H1 (cell line): Measurements from ENCODE around the gene OSR1. TPM values are rescaled to one million over a fixed set of nuclear protein-coding genes. Genes with fewer than 3 reads are reported as not detected.

Experiments used
- CTCF ChIA-PET: fragments of 300-600 bp; sonication (Branson Sonifier 250); formaldehyde crosslinking; loops from one replicate; lab custom pipeline; 2021; ENCODE audit not compliant: partially characterized antibody; lab: Charles Lee
- POLR2A ChIA-PET: fragments of 300-600 bp; sonication (Branson Sonifier 250); formaldehyde crosslinking; loops from one replicate; lab custom pipeline; 2021; ENCODE audit warnings: inconsistent platforms; ENCODE audit not compliant: partially characterized antibody; lab: Charles Lee
- DNase-seq, 2 experiments: peaks; one replicate each; pipeline versions ENCODE4 v3.0.0 to v3.0.0-alpha.2; 2010 to 2022; ENCODE audit warnings: low spot score in 2 of 2, low read depth in 1 of 2, mixed read lengths in 1 of 2
- FAIRE-seq: peaks from 2 replicates; lab custom pipeline; 2011; peaks lifted over from hg19 to GRCh38; lab: Jason Lieb, UNC
- H2AFZ ChIP-seq: 2 replicates; pipeline ENCODE4 v1.8.1; 2012; ENCODE audit warnings: low read length, inconsistent platforms
- H2AK5ac ChIP-seq: 2 replicates; pipeline ENCODE4 v1.6.1; 2013; ENCODE audit warnings: low read depth, low read length
- H2BK120ac ChIP-seq: replicated peaks from 2 replicates; pipeline ENCODE3; 2013; ENCODE audit warnings: low read depth, low read length, inconsistent platforms
- H2BK12ac ChIP-seq: 2 replicates; pipeline ENCODE4 v1.6.1; 2013; ENCODE audit warnings: low read depth, low read length
- H2BK15ac ChIP-seq: 2 replicates; pipeline ENCODE4 v1.6.1; 2013; ENCODE audit warnings: low read length
- H2BK20ac ChIP-seq: 2 replicates; pipeline ENCODE4 v1.6.1; 2013; ENCODE audit warnings: low read length
- H2BK5ac ChIP-seq: 2 replicates; pipeline ENCODE4 v1.6.1; 2013; ENCODE audit warnings: low read depth, low read length
- H3K14ac ChIP-seq: 2 replicates; pipeline ENCODE4 v1.6.1; 2013; ENCODE audit warnings: inconsistent platforms; ENCODE audit not compliant: insufficient read length
- H3K18ac ChIP-seq: 2 replicates; pipeline ENCODE4 v1.6.1; 2013; ENCODE audit warnings: low read length; ENCODE audit errors: extremely low read depth
- H3K23ac ChIP-seq: 2 replicates; pipeline ENCODE4 v1.6.1; 2013; ENCODE audit warnings: inconsistent platforms; ENCODE audit not compliant: insufficient read length
- H3K23me2 ChIP-seq: 2 replicates; pipeline ENCODE4 v1.6.1; 2013; ENCODE audit warnings: low read depth, low read length
- H3K27ac ChIP-seq: 2 replicates; pipeline ENCODE4 v1.6.1; 2011; ENCODE audit warnings: low read depth, low read length, inconsistent platforms
- H3K27me3 ChIP-seq, 4 experiments: replicated peaks in 1 of 4; 1 replicate in 1 of 4; 2 replicates in 3 of 4; pipeline versions ENCODE4 v1.6.1 to v1.8.1; 2011 to 2013; ENCODE audit warnings: low read length in 3 of 4, mild to moderate bottlenecking in 3 of 4, inconsistent platforms in 2 of 4, mixed read lengths in 2 of 4, moderate library complexity in 1 of 4; ENCODE audit not compliant: control insufficient read depth in 3 of 4, insufficient read depth in 3 of 4; ENCODE audit errors: extremely low read depth in 1 of 4
- H3K36me3 ChIP-seq, 4 experiments: 2 replicates each; pipeline versions ENCODE4 v1.6.1 to v1.8.1; 2011 to 2013; ENCODE audit warnings: mild to moderate bottlenecking in 4 of 4, low read length in 3 of 4, moderate library complexity in 2 of 4, control low read depth in 1 of 4, inconsistent platforms in 1 of 4; ENCODE audit not compliant: insufficient read depth in 4 of 4, control insufficient read depth in 2 of 4
- H3K4ac ChIP-seq: replicated peaks from 2 replicates; pipeline ENCODE3; 2013; ENCODE audit warnings: low read length, low read depth, mixed read lengths, inconsistent platforms; ENCODE audit not compliant: insufficient read length
- H3K4me1 ChIP-seq, 4 experiments: replicated peaks in 1 of 4; 1 replicate in 1 of 4; 2 replicates in 3 of 4; pipeline versions ENCODE4 v1.6.1 to v1.8.1; 2011 to 2013; ENCODE audit warnings: low read length in 3 of 4, inconsistent platforms in 2 of 4, mixed read lengths in 1 of 4; ENCODE audit not compliant: insufficient read depth in 4 of 4, control insufficient read depth in 3 of 4
- H3K4me2 ChIP-seq, 2 experiments: 2 replicates each; pipeline versions ENCODE4 v1.6.1 to v1.8.1; 2011 to 2013; ENCODE audit warnings: low read depth in 2 of 2, low read length in 2 of 2, control low read depth in 1 of 2, inconsistent platforms in 1 of 2, mild to moderate bottlenecking in 1 of 2; ENCODE audit not compliant: insufficient read depth in 1 of 2
- H3K4me3 ChIP-seq, 4 experiments: fragments of 200-600, 300-600 bp in 1 of 4; sonication (generic), shearing (Covaris generic), sonication (Bioruptor Twin) in 1 of 4; 2 replicates each; pipeline versions ENCODE4 v1.5.1 to v1.8.1; 2011 to 2016; ENCODE audit warnings: low read length in 4 of 4, low read depth in 3 of 4, control low read depth in 2 of 4, inconsistent platforms in 2 of 4, mild to moderate bottlenecking in 2 of 4, mixed read lengths in 1 of 4, moderate library complexity in 1 of 4; ENCODE audit not compliant: insufficient read depth in 2 of 4; ENCODE audit errors: extremely low read depth in 1 of 4
- H3K56ac ChIP-seq: replicated peaks from 2 replicates; pipeline ENCODE3; 2013; ENCODE audit warnings: low read depth, mild to moderate bottlenecking, mixed read lengths, low read length, inconsistent platforms; ENCODE audit not compliant: insufficient read length
- H3K79me1 ChIP-seq: 2 replicates; pipeline ENCODE4 v1.6.1; 2013; ENCODE audit warnings: low read depth, low read length, control low read depth
- H3K79me2 ChIP-seq, 2 experiments: 2 replicates each; pipeline versions ENCODE4 v1.6.1 to v1.8.1; 2012 to 2013; ENCODE audit warnings: low read length in 2 of 2, mild to moderate bottlenecking in 2 of 2, inconsistent platforms in 1 of 2; ENCODE audit not compliant: insufficient read depth in 2 of 2, control insufficient read depth in 1 of 2
- H3K9ac ChIP-seq, 4 experiments: replicated peaks in 1 of 4; 1 replicate in 1 of 4; 2 replicates in 3 of 4; pipeline versions ENCODE4 v1.6.1 to v1.8.1; 2011 to 2013; ENCODE audit warnings: low read depth in 3 of 4, low read length in 3 of 4, control low read depth in 2 of 4, mild to moderate bottlenecking in 2 of 4, moderate library complexity in 2 of 4, inconsistent platforms in 1 of 4; ENCODE audit errors: extremely low read depth in 1 of 4
- H3K9me3 ChIP-seq, 2 experiments: 2 replicates each; pipeline versions ENCODE4 v1.6.1 to v1.8.1; 2012 to 2013; ENCODE audit warnings: mild to moderate bottlenecking in 2 of 2, moderate library complexity in 2 of 2, control low read depth in 1 of 2, inconsistent platforms in 1 of 2, low read depth in 1 of 2, low read length in 1 of 2, mixed read lengths in 1 of 2; ENCODE audit not compliant: insufficient read depth in 2 of 2
- H4K20me1 ChIP-seq, 2 experiments: replicated peaks in 1 of 2; 2 replicates each; pipeline versions ENCODE3 to v1.8.1; 2011 to 2013; ENCODE audit warnings: inconsistent platforms in 2 of 2, low read length in 2 of 2, mild to moderate bottlenecking in 1 of 2; ENCODE audit not compliant: insufficient read depth in 2 of 2, control insufficient read depth in 1 of 2
- H4K5ac ChIP-seq: 2 replicates; pipeline ENCODE4 v1.6.1; 2013; ENCODE audit warnings: low read length, low read depth, mixed read lengths, inconsistent platforms; ENCODE audit not compliant: insufficient read length
- H4K8ac ChIP-seq: 2 replicates; pipeline ENCODE4 v1.8.0; 2013; ENCODE audit warnings: mild to moderate bottlenecking, moderate library complexity, low read length, inconsistent platforms; ENCODE audit not compliant: insufficient read depth; ENCODE audit errors: extremely low read depth
- H4K91ac ChIP-seq: replicated peaks from 2 replicates; pipeline ENCODE3; 2013; ENCODE audit warnings: low read length, mixed read lengths, inconsistent platforms; ENCODE audit not compliant: insufficient read length
- BACH1 ChIP-seq: IDR thresholded peaks from 2 replicates; pipeline ENCODE4 v1.6.1; 2012; ENCODE audit warnings: low read length, improper control_type of control experiment
- BCL11A ChIP-seq, 2 experiments: IDR thresholded peaks; one replicate each; pipeline ENCODE4 v1.6.1; 2011; ENCODE audit warnings: low read depth in 2 of 2, low read length in 2 of 2, mild to moderate bottlenecking in 2 of 2
- GABPA ChIP-seq: IDR thresholded peaks from 2 replicates; pipeline ENCODE4 v1.6.1; 2011; ENCODE audit warnings: mild to moderate bottlenecking, low read length, moderate library complexity, borderline replicate concordance; ENCODE audit not compliant: insufficient read depth
- POLR2A ChIP-seq, 2 experiments: IDR thresholded peaks; 1 replicate in 1 of 2; 2 replicates in 1 of 2; pipeline ENCODE4 v1.6.1; 2011; ENCODE audit warnings: low read depth in 2 of 2, low read length in 2 of 2, mild to moderate bottlenecking in 2 of 2; ENCODE audit errors: control extremely low read depth in 1 of 2
- RAD21 ChIP-seq, 2 experiments: IDR thresholded peaks in 1 of 2; conservative IDR thresholded peaks in 1 of 2; 2 replicates each; pipeline ENCODE4 v1.6.1; 2011; ENCODE audit warnings: low read depth in 2 of 2, low read length in 2 of 2, improper control_type of control experiment in 1 of 2, inconsistent platforms in 1 of 2, mild to moderate bottlenecking in 1 of 2, moderate library complexity in 1 of 2
- RBBP5 ChIP-seq: IDR thresholded peaks from 2 replicates; pipeline ENCODE4 v1.7.1; 2012; ENCODE audit warnings: low read depth, mild to moderate bottlenecking, inconsistent platforms, low read length, moderate library complexity, borderline replicate concordance
- TEAD4 ChIP-seq: IDR thresholded peaks from 2 replicates; pipeline ENCODE4 v1.6.1; 2012; ENCODE audit warnings: low read depth, low read length, inconsistent platforms, mixed read lengths
- WGBS, 2 experiments: shearing (Covaris generic) in 1 of 2; methylation state at CpG; one replicate each; pipeline versions ENCODE4 v1.1.6 to v1.1.7; 2013 to 2015; ENCODE audit warnings: low lambda C conversion rate in 2 of 2, mixed read lengths in 2 of 2, inconsistent platforms in 1 of 2, low coverage in 1 of 2, missing lambda C conversion rate in 1 of 2; ENCODE audit not compliant: insufficient replicate concordance in 2 of 2, insufficient coverage in 1 of 2, insufficient read length in 1 of 2; ENCODE audit errors: extremely low coverage in 1 of 2, missing lambda C conversion rate in 1 of 2; 5-methylcytosine and 5-hydroxymethylcytosine counted together
- polyA plus RNA-seq, 7 experiments: library from polyadenylated mRNA; depleted of rRNA in 3 of 7; stranded (reverse) in 5 of 7; unstranded in 2 of 7; fragments of >200 nt in 5 of 7; fragments of 200-250 nt in 2 of 7; gene quantifications; 1 replicate in 5 of 7; 2 replicates in 1 of 7; 4 replicates in 1 of 7; pipeline versions ENCODE4 v1.2.1 to v1.2.3, GENCODE V29; 2011 to 2013; ENCODE audit warnings: missing spikeins in 2 of 7, mixed read lengths in 2 of 7
- total RNA-seq: library from RNA; stranded (reverse); fragmentation: NEBNext Ultra II Directional; extraction: Animal tissue kit (Norgen Biotek cat#: 25700); gene quantifications from 2 replicates; pipeline ENCODE4 v1.2.1, GENCODE V29; 2021
- TF ChIP-seq, protein P1 (sequence below), 3 experiments: IDR thresholded peaks; 1 replicate in 2 of 3; 2 replicates in 1 of 3; pipeline versions ENCODE4 v1.5.1 to v1.6.1; 2011; ENCODE audit warnings: low read length in 3 of 3, mild to moderate bottlenecking in 3 of 3, inconsistent platforms in 2 of 3, low read depth in 1 of 3, moderate library complexity in 1 of 3; ENCODE audit not compliant: insufficient read depth in 1 of 3; ENCODE audit errors: control extremely low read depth in 1 of 3

Gene OSR1
- total and polyA plus RNA-seq, 2 of the 8 experiments (the other 6 are each of a cell fraction or from before 2014, with no cell fraction given) = 0.05 to 0.22 TPM

GRCh38 chr2:19377717-19378116, 19.3 kb upstream of the OSR1 start:
- no peaks in the 10 kb centered on the region for H3K36me3 ChIP-seq
- H4K20me1 ChIP-seq = no peaks in the 10 kb centered on the region
- H3K23ac ChIP-seq = no peak overlapping the region
- no peaks in the 10 kb centered on the region for H3K23me2 ChIP-seq
- no peak overlapping the region for H3K27ac ChIP-seq
- no peak overlapping the region for H4K5ac ChIP-seq
- WGBS, 2 experiments = 81% methylated on average over 3 of the region's 3 CpGs; no CpG with 5 or more reads in 1 of the 2 experiments
- no peaks in the 10 kb centered on the region for H3K27me3 ChIP-seq
- ChIA-PET POLR2A (no interaction called here), CTCF (interaction anchor here (0.7 to 2.7 kb wide), 9 partner anchors 9 to 361 kb away, joined by 3 to 7 read pairs (median 3); no protein-coding TSS in a partner anchor)
- H3K9ac ChIP-seq = no peak overlapping the region
- no peak overlapping the region for H4K91ac ChIP-seq
- no peaks in the 10 kb centered on the region for H3K79me2 ChIP-seq
- H2BK20ac ChIP-seq = no peak overlapping the region
- TF ChIP-seq BCL11A (IDR thresholded peaks at IDR 0.05; ENCODE audit: low read depth in 2 of 2, low read length in 2 of 2) = no peak
- TF ChIP-seq GABPA = no peak
- TF ChIP-seq BACH1 = no peak
- TF ChIP-seq TEAD4 = no peak
- no peak for TF ChIP-seq POLR2A (IDR thresholded peaks at IDR 0.05; ENCODE audit: control extremely low read depth in 1 of 2, low read depth in 2 of 2, low read length in 2 of 2)
- TF ChIP-seq, protein P1, sequence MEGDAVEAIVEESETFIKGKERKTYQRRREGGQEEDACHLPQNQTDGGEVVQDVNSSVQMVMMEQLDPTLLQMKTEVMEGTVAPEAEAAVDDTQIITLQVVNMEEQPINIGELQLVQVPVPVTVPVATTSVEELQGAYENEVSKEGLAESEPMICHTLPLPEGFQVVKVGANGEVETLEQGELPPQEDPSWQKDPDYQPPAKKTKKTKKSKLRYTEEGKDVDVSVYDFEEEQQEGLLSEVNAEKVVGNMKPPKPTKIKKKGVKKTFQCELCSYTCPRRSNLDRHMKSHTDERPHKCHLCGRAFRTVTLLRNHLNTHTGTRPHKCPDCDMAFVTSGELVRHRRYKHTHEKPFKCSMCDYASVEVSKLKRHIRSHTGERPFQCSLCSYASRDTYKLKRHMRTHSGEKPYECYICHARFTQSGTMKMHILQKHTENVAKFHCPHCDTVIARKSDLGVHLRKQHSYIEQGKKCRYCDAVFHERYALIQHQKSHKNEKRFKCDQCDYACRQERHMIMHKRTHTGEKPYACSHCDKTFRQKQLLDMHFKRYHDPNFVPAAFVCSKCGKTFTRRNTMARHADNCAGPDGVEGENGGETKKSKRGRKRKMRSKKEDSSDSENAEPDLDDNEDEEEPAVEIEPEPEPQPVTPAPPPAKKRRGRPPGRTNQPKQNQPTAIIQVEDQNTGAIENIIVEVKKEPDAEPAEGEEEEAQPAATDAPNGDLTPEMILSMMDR (IDR thresholded peaks at IDR 0.05; ENCODE audit: control extremely low read depth in 1 of 3, insufficient read depth in 1 of 3, low read depth in 1 of 3, low read length in 3 of 3) = peak in 2 of 3 experiments; percentile 13 to 22; a peak in 2 of 4 replicates
- peak; percentile 28 to 42; a peak in 3 of 4 replicates for TF ChIP-seq RAD21 (IDR thresholded peaks at IDR 0.05 in 1 of 2, conservative IDR thresholded peaks at IDR 0.05 in 1 of 2; ENCODE audit: low read depth in 2 of 2, low read length in 2 of 2)
- no peak for TF ChIP-seq RBBP5
- no peaks in the 10 kb centered on the region for H3K9me3 ChIP-seq
- H2AK5ac ChIP-seq = no peak overlapping the region
- no peak overlapping the region for H3K4me3 ChIP-seq
- no peaks in the 10 kb centered on the region for H3K4me1 ChIP-seq
- no peak overlapping the region for H4K8ac ChIP-seq
- H3K4ac ChIP-seq = no peak overlapping the region
- no peak overlapping the region for H2BK120ac ChIP-seq
- H2BK12ac ChIP-seq = no peak overlapping the region
- no peak overlapping the region for H3K4me2 ChIP-seq
- H3K18ac ChIP-seq = no peak overlapping the region
- H3K14ac ChIP-seq = no peak overlapping the region
- no peaks in the 10 kb centered on the region for H3K79me1 ChIP-seq
- FAIRE-seq (no peak), DNase-seq (no peak)
- no peak overlapping the region for H2AFZ ChIP-seq
- no peak overlapping the region for H2BK5ac ChIP-seq
- H3K56ac ChIP-seq = no peak overlapping the region
- H2BK15ac ChIP-seq = no peak overlapping the region
